Nephron (organoid): ENCODE results near the gene SRP54.
A peak's percentile ranks its signal among the peaks of the same experiment; 100 is the strongest.
"Not testable (repeated sequence)": the region's sequence is repeated elsewhere in the genome, so short reads cannot be mapped to it uniquely, and the experiment has no call there.

ENCODE experiments used
- H3K27ac Mint-ChIP-seq, 3 experiments: 2 replicates each; pipeline ENCODE4 v1.8.0; 2020; ENCODE audit warnings: mixed read lengths in 3 of 3, mild to moderate bottlenecking in 2 of 3, moderate library complexity in 1 of 3
- H3K27me3 Mint-ChIP-seq: 2 replicates; pipeline ENCODE4 v1.8.0; 2021; ENCODE audit warnings: low read depth, mild to moderate bottlenecking, moderate library complexity, mixed read lengths
- H3K36me3 Mint-ChIP-seq: 2 replicates; pipeline ENCODE4 v1.8.0; 2020; ENCODE audit warnings: low read depth, mixed read lengths
- H3K4me1 Mint-ChIP-seq: 2 replicates; pipeline ENCODE4 v1.8.0; 2020; ENCODE audit warnings: mixed read lengths
- H3K4me3 Mint-ChIP-seq, 3 experiments: 2 replicates each; pipeline ENCODE4 v1.8.0; 2020; ENCODE audit warnings: mild to moderate bottlenecking in 3 of 3, mixed read lengths in 3 of 3, moderate library complexity in 2 of 3
- H3K9me3 Mint-ChIP-seq: 2 replicates; pipeline ENCODE4 v1.8.0; 2020; ENCODE audit warnings: mixed read lengths
- TF ChIP-seq, protein P1 (sequence below), 3 experiments: fragments of 200-600 bp; sonication (generic); IDR thresholded peaks; one replicate each; pipeline ENCODE4 v1.5.0; 2021; ENCODE audit warnings: antibody characterized with exemption in 3 of 3; ENCODE audit not compliant: unreplicated experiment in 3 of 3

SRP54 gene

DNA sequence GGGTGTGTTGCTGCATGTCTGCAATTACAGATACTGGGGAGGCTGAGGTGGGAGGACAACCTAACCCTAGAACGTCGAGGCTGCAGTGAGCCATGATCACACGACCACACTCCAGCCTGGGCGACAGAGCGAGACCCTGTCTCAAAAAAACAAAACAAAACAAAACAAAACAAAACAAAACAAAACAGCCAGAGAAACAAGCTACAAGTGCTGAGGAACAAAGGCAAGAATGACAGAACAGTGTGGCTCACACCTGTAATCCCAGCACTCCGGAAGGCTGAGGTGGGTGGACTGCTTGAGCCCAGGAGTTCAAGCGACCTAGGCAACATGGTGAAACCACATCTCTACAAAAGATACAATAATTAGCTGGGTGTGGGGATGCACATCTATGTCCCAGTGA, 38.0 kb upstream of the SRP54 start:
- no peaks in the 10 kb centered on the region for H3K27me3 Mint-ChIP-seq
- TF ChIP-seq, protein P1, sequence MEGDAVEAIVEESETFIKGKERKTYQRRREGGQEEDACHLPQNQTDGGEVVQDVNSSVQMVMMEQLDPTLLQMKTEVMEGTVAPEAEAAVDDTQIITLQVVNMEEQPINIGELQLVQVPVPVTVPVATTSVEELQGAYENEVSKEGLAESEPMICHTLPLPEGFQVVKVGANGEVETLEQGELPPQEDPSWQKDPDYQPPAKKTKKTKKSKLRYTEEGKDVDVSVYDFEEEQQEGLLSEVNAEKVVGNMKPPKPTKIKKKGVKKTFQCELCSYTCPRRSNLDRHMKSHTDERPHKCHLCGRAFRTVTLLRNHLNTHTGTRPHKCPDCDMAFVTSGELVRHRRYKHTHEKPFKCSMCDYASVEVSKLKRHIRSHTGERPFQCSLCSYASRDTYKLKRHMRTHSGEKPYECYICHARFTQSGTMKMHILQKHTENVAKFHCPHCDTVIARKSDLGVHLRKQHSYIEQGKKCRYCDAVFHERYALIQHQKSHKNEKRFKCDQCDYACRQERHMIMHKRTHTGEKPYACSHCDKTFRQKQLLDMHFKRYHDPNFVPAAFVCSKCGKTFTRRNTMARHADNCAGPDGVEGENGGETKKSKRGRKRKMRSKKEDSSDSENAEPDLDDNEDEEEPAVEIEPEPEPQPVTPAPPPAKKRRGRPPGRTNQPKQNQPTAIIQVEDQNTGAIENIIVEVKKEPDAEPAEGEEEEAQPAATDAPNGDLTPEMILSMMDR (IDR thresholded peaks at IDR 0.05; ENCODE audit: unreplicated experiment in 3 of 3): no peak
- no peak overlapping the region for H3K27ac Mint-ChIP-seq
- H3K9me3 Mint-ChIP-seq: peaks cover 18% of the 10 kb centered on the region
- H3K4me3 Mint-ChIP-seq: no peak overlapping the region
- H3K36me3 Mint-ChIP-seq: peaks cover 32% of the 10 kb centered on the region
- H3K4me1 Mint-ChIP-seq: no peaks in the 10 kb centered on the region

DNA sequence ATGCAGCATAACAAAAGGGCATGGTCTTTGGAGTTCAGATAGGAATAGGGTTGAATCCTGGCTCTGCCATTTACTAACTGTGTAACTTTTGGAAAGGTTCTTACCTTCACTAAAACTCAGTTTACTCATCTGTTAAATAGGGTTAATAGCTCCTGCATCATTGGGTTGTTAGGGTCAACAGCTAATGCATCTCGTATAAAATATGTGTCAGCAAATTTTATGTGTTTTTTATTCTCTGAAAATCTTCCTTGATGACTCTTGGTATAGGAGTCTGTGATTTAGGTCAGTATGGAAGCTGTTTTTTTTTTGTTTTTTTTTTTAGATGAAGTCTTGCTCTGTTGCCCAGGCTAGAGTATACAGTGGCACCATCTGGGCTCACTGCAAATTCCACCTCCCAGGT, 36.1 kb upstream of the SRP54 start:
- no peaks in the 10 kb centered on the region for H3K4me1 Mint-ChIP-seq
- H3K27ac Mint-ChIP-seq: no peak overlapping the region
- H3K36me3 Mint-ChIP-seq: peaks cover 33% of the 10 kb centered on the region
- no peaks in the 10 kb centered on the region for H3K27me3 Mint-ChIP-seq
- peaks cover 18% of the 10 kb centered on the region for H3K9me3 Mint-ChIP-seq
- H3K4me3 Mint-ChIP-seq: no peak overlapping the region
- TF ChIP-seq, protein P1 (IDR thresholded peaks at IDR 0.05; ENCODE audit: unreplicated experiment in 3 of 3): no peak

DNA sequence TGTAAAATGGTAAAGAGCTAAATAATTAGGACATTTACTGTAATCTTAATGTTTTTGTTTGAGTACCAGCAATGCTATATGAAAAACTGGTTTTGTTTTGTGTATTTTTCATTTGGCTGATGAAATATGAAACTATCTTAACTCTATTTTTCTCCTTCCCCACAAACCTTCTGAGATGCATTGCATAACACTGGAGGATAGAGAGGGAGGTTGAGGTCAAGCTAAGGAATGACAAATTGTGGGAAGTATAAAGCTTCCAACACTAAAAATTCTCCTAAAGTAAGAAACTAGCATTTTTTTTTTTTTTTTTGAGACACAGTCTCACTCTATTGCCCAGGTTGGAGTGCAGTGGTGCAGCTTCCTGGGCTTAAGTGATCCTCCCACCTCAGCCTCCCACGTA, 31.5 kb upstream of the SRP54 start:
- H3K9me3 Mint-ChIP-seq: no peaks in the 10 kb centered on the region
- TF ChIP-seq, protein P1 (IDR thresholded peaks at IDR 0.05; ENCODE audit: unreplicated experiment in 3 of 3): no peak
- H3K36me3 Mint-ChIP-seq: peaks cover 16% of the 10 kb centered on the region
- H3K27ac Mint-ChIP-seq: no peak overlapping the region
- no peak overlapping the region for H3K4me3 Mint-ChIP-seq
- no peaks in the 10 kb centered on the region for H3K4me1 Mint-ChIP-seq
- H3K27me3 Mint-ChIP-seq: no peaks in the 10 kb centered on the region

DNA sequence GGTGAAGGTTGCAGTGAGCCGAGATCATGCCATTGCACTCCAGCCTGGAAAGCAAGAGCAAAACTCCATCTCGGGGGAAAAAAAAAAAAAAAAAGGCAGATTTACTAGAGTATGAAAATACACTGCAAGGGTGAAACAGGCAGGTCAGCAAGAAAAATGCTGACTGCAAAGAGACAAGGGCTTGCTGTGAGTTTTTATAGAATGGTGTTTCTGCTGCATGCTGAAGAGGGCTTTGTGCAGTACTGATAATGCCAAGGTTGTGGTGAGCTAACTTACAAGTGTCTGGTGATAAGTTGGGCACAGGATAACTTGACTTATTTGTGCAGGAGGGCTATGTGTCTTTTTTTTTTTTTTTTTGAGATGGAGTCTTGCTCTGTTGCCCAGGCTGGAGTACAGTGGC, 25.9 kb upstream of the SRP54 start:
- TF ChIP-seq, protein P1 (IDR thresholded peaks at IDR 0.05; ENCODE audit: unreplicated experiment in 3 of 3): no peak
- Mint-ChIP-seq H3K4me3 (no peak overlapping the region), H3K27ac (peak overlapping the region in 1 of 3 experiments; percentile 74), H3K9me3 (no peaks in the 10 kb centered on the region), H3K36me3 (peaks cover 28% of the 10 kb centered on the region), H3K4me1 (peaks cover 6% of the 10 kb centered on the region), H3K27me3 (no peaks in the 10 kb centered on the region)

DNA sequence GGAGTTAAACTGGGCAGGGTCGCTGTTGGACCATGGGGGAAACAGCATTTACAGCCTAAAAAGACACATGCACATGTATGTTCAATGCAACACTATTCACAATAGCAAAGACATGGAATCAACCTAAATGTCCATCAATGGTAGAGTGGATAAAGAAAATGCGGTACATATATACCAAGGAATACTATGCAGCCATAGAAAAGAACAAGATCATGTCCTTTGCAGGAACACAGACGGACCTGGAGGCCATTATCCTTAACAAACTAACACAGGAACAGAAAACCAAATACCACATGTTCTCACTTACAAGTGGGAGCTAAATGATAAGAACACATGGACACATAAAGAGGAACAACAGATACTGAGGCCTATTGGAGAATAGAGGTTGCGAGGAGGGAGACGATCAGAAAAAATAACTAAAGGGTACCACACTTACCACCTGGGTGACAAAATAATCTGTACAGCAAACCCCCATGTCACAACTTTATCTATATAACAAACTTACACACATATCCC, 25.0 kb upstream of the SRP54 start:
- Mint-ChIP-seq H3K27ac (no peak overlapping the region), H3K36me3 (peaks cover 25% of the 10 kb centered on the region), H3K4me3 (no peak overlapping the region), H3K9me3 (no peaks in the 10 kb centered on the region), H3K4me1 (peaks cover 6% of the 10 kb centered on the region), H3K27me3 (no peaks in the 10 kb centered on the region)
- TF ChIP-seq, protein P1 (IDR thresholded peaks at IDR 0.05; ENCODE audit: unreplicated experiment in 3 of 3): no peak

DNA sequence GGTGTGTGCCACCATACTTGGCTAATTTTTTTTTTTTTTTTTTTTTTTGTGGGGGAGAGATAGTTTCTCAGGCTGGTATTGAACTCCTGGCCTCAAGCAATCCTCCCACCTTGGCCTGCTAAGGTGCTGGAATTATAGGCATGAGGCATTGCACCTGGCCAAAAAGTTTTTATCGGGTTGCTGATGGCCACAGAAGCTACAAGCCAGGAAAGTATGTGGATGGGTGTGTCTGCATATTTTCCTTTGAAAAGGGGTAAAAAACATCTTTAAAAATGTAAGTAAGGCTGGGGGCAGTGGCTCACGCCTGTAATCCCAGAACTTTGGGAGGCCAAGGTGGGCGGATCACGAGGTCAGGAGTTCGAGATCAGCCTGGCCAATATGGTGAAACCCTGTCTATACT, 20.7 kb upstream of the SRP54 start:
- H3K27me3 Mint-ChIP-seq, H3K9me3 Mint-ChIP-seq, H3K4me3 Mint-ChIP-seq, H3K27ac Mint-ChIP-seq, H3K4me1 Mint-ChIP-seq: not testable (repeated sequence)
- H3K36me3 Mint-ChIP-seq: peaks cover 20% of the 10 kb centered on the region
